GM06990 (cell line): ENCODE results near the gene SH3D21.

ENCODE experiments used
- DNase-seq: peaks from one replicate; pipeline ENCODE4 v3.0.0-alpha.2; 2011; ENCODE audit not compliant: insufficient read length; ENCODE audit errors: extremely low read depth
- H3K27me3 ChIP-seq: replicated peaks from 2 replicates; pipeline ENCODE4 v1.6.0; 2011; ENCODE audit warnings: low read length; ENCODE audit not compliant: control insufficient read depth, insufficient read depth
- H3K36me3 ChIP-seq: 2 replicates; pipeline ENCODE4 v1.5.1; 2011; ENCODE audit warnings: low read length; ENCODE audit not compliant: control insufficient read depth, insufficient read depth
- H3K4me3 ChIP-seq: replicated peaks from 2 replicates; pipeline ENCODE4 v1.5.1; 2011; ENCODE audit warnings: low read depth, mild to moderate bottlenecking, control low read depth, low read length
- CTCF ChIP-seq: IDR thresholded peaks from 2 replicates; pipeline ENCODE4 v1.5.1; 2011; ENCODE audit warnings: low read length, control low read depth, mild to moderate bottlenecking, inconsistent platforms; ENCODE audit not compliant: insufficient read depth, poor library complexity, severe bottlenecking

Gene SH3D21

GRCh38 chr1:36326499-36326898 is 20.3 kb downstream of the SH3D21 start:
- no peak for TF ChIP-seq CTCF
- Histone ChIP-seq H3K4me3 (no peak overlapping the region), H3K36me3 (no peaks in the 10 kb centered on the region), H3K27me3 (peaks cover 2% of the 10 kb centered on the region)
- DNase-seq: no peak

- DNase-seq: no peak
- no peak for TF ChIP-seq CTCF
- peaks cover 3% of the 10 kb centered on the region for H3K27me3 ChIP-seq
Measured at GRCh38 chr1:36327421-36328087, 21.4 kb downstream of the SH3D21 start.

GRCh38 chr1:36328088-36328480 is 21.9 kb downstream of the SH3D21 start:
- TF ChIP-seq CTCF: no peak
- no peaks in the 10 kb centered on the region for H3K36me3 ChIP-seq
- H3K4me3 ChIP-seq: no peak overlapping the region
- H3K27me3 ChIP-seq: peaks cover 3% of the 10 kb centered on the region
- DNase-seq: no peak

More at GRCh38 chr1:36327421-36328087, 21.4 kb downstream of the SH3D21 start:
- no peaks in the 10 kb centered on the region for H3K36me3 ChIP-seq
- H3K4me3 ChIP-seq: no peak overlapping the region

- peaks cover 3% of the 10 kb centered on the region for H3K27me3 ChIP-seq
- no peaks in the 10 kb centered on the region for H3K36me3 ChIP-seq
- no peak for DNase-seq
- H3K4me3 ChIP-seq: no peak overlapping the region
- TF ChIP-seq CTCF: no peak
Measured at GRCh38 chr1:36328713-36329112, 22.5 kb downstream of the SH3D21 start.

GRCh38 chr1:36329817-36330216 is 23.6 kb downstream of the SH3D21 start:
- DNase-seq: no peak
- Histone ChIP-seq H3K27me3 (peaks cover 3% of the 10 kb centered on the region), H3K4me3 (no peak overlapping the region), H3K36me3 (no peaks in the 10 kb centered on the region)
- no peak for TF ChIP-seq CTCF

GRCh38 chr1:36330940-36331339 is 24.8 kb downstream of the SH3D21 start:
- no peak for TF ChIP-seq CTCF
- no peak overlapping the region for H3K4me3 ChIP-seq
- DNase-seq: no peak
- no peaks in the 10 kb centered on the region for H3K36me3 ChIP-seq
- peaks cover 3% of the 10 kb centered on the region for H3K27me3 ChIP-seq
